ENCODE results near the gene LDAF1. TPM values are rescaled to one million over a fixed set of nuclear protein-coding genes. Genes with fewer than 3 reads are reported as not detected.

The LDAF1 gene
- total and polyA plus RNA-seq, 2 of the 8 experiments (the other 6 are each of a cell fraction or from before 2014, with no cell fraction given), result 32.4 to 34.2 TPM

DNA sequence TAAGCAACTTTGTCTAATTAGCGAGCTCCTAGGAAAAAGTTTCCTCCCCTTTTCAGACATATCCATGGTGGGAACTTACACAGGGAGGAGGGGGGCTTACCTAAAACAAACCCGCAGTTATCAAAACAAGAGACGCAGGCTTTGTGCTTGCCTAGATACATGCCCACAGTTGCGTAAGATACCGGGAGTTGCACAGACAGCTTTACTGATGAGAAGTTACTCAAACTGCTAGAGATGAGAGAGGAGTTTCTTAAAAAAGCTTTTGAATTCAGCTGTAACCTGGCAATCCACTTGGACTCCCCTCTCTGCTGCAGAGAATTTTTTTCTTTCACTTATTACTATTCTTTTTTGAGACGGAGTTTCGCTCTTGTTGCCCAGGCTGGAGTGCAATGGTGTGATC lies 59.7 kb downstream of the LDAF1 start:
- H2BK5ac ChIP-seq (ENCODE audit: low read depth, low read length), result no peak overlapping the region
- no peak overlapping the region for H3K56ac ChIP-seq (replicated peaks; ENCODE audit: insufficient read length, low read depth, low read length)
- no peaks in the 10 kb centered on the region for H3K36me3 ChIP-seq (ENCODE audit: control insufficient read depth in 2 of 4, insufficient read depth in 4 of 4, low read length in 3 of 4)
- no peaks in the 10 kb centered on the region for H3K79me2 ChIP-seq (ENCODE audit: control insufficient read depth in 1 of 2, insufficient read depth in 2 of 2, low read length in 2 of 2)
- no peak overlapping the region for H3K4me3 ChIP-seq (ENCODE audit: extremely low read depth in 1 of 4, insufficient read depth in 2 of 4, low read depth in 3 of 4, low read length in 4 of 4)
- H2BK20ac ChIP-seq (ENCODE audit: low read length), result no peak overlapping the region
- H3K14ac ChIP-seq (ENCODE audit: insufficient read length), result no peak overlapping the region
- H4K5ac ChIP-seq (ENCODE audit: insufficient read length, low read depth, low read length), result no peak overlapping the region
- ChIA-PET CTCF (ENCODE audit: partially characterized antibody) (interaction anchor here (0.6 kb wide), 1 partner anchor 343 kb away, joined by 3 read pairs; no protein-coding TSS in a partner anchor), POLR2A (ENCODE audit: partially characterized antibody) (no interaction called here)
- peaks cover 3 to 13% (median 9%) of the 10 kb centered on the region in 4 experiments; a peak in 6 of 7 replicates for H3K4me1 ChIP-seq (replicated peaks in 1 of 4; ENCODE audit: control insufficient read depth in 3 of 4, insufficient read depth in 4 of 4, low read length in 3 of 4)
- no peaks in the 10 kb centered on the region for H3K79me1 ChIP-seq (ENCODE audit: low read depth, low read length)
- no peak overlapping the region for H2BK120ac ChIP-seq (replicated peaks; ENCODE audit: low read depth, low read length)
- H3K18ac ChIP-seq (ENCODE audit: extremely low read depth, low read length), result no peak overlapping the region
- no peak overlapping the region for H2BK12ac ChIP-seq (ENCODE audit: low read depth, low read length)
- H4K20me1 ChIP-seq (replicated peaks in 1 of 2; ENCODE audit: control insufficient read depth in 1 of 2, insufficient read depth in 2 of 2, low read length in 2 of 2), result no peaks in the 10 kb centered on the region
- no peaks in the 10 kb centered on the region for H3K9me3 ChIP-seq (ENCODE audit: insufficient read depth in 2 of 2, low read depth in 1 of 2, low read length in 1 of 2)
- no peak for FAIRE-seq
- no peak overlapping the region for H3K4ac ChIP-seq (replicated peaks; ENCODE audit: insufficient read length, low read depth, low read length)
- no peak overlapping the region for H2BK15ac ChIP-seq (ENCODE audit: low read length)
- no peak for DNase-seq (ENCODE audit: low read depth in 1 of 2, low spot score in 2 of 2)
- H2AFZ ChIP-seq (ENCODE audit: low read length), result no peak overlapping the region; the same call in 1 of the 2 replicates
- WGBS, 2 experiments (ENCODE audit: extremely low coverage in 1 of 2, insufficient coverage in 1 of 2, insufficient read length in 1 of 2, insufficient replicate concordance in 2 of 2, low coverage in 1 of 2, low lambda C conversion rate in 2 of 2, missing lambda C conversion rate in 1 of 2), result 89% methylated on average over 7 of the region's 7 CpGs; no CpG with 5 or more reads in 1 of the 2 experiments
- H3K4me2 ChIP-seq (ENCODE audit: insufficient read depth in 1 of 2, low read depth in 2 of 2, low read length in 2 of 2), result no peak overlapping the region
- H4K8ac ChIP-seq (ENCODE audit: extremely low read depth, insufficient read depth, low read length), result no peak overlapping the region
- no peaks in the 10 kb centered on the region for H3K23me2 ChIP-seq (ENCODE audit: low read depth, low read length)
- no peak overlapping the region for H2AK5ac ChIP-seq (ENCODE audit: low read depth, low read length)
- no peak overlapping the region for H3K23ac ChIP-seq (ENCODE audit: insufficient read length)
- no peak overlapping the region for H3K27ac ChIP-seq (ENCODE audit: low read depth, low read length)
- H3K27me3 ChIP-seq (replicated peaks in 1 of 4; ENCODE audit: control insufficient read depth in 3 of 4, extremely low read depth in 1 of 4, insufficient read depth in 3 of 4, low read length in 3 of 4), result no peaks in the 10 kb centered on the region
- H3K9ac ChIP-seq (replicated peaks in 1 of 4; ENCODE audit: extremely low read depth in 1 of 4, low read depth in 3 of 4, low read length in 3 of 4), result no peak overlapping the region
- H4K91ac ChIP-seq (replicated peaks; ENCODE audit: insufficient read length, low read length), result no peak overlapping the region
- no peak for TF ChIP-seq TAF1 (IDR thresholded peaks at IDR 0.05; ENCODE audit: low read depth, low read length)
- no peak for TF ChIP-seq SP2 (IDR thresholded peaks at IDR 0.05; ENCODE audit: low read length)
- no peak for TF ChIP-seq TBP (IDR thresholded peaks at IDR 0.05; ENCODE audit: low read depth, low read length)
- no peak for TF ChIP-seq POLR2A (IDR thresholded peaks at IDR 0.05; ENCODE audit: control extremely low read depth in 1 of 2, low read depth in 2 of 2, low read length in 2 of 2)
- TF ChIP-seq NRF1 (IDR thresholded peaks at IDR 0.05; ENCODE audit: low read depth, low read length), result no peak
- TF ChIP-seq EZH2 (IDR thresholded peaks at IDR 0.05; ENCODE audit: low read depth, low read length, severe bottlenecking), result no peak
- no peak for TF ChIP-seq CHD2 (IDR thresholded peaks at IDR 0.05; ENCODE audit: low read length)
- TF ChIP-seq POU5F1 (IDR thresholded peaks at IDR 0.05; ENCODE audit: low read depth, low read length), result no peak
- TF ChIP-seq GTF2F1 (IDR thresholded peaks at IDR 0.05; ENCODE audit: borderline replicate concordance, low read depth, low read length), result no peak
- no peak for TF ChIP-seq GABPA (IDR thresholded peaks at IDR 0.05; ENCODE audit: borderline replicate concordance, insufficient read depth, low read length)
- TF ChIP-seq, protein P1, sequence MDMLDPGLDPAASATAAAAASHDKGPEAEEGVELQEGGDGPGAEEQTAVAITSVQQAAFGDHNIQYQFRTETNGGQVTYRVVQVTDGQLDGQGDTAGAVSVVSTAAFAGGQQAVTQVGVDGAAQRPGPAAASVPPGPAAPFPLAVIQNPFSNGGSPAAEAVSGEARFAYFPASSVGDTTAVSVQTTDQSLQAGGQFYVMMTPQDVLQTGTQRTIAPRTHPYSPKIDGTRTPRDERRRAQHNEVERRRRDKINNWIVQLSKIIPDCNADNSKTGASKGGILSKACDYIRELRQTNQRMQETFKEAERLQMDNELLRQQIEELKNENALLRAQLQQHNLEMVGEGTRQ (IDR thresholded peaks at IDR 0.05; ENCODE audit: low read length), result no peak
- TF ChIP-seq, protein P2, sequence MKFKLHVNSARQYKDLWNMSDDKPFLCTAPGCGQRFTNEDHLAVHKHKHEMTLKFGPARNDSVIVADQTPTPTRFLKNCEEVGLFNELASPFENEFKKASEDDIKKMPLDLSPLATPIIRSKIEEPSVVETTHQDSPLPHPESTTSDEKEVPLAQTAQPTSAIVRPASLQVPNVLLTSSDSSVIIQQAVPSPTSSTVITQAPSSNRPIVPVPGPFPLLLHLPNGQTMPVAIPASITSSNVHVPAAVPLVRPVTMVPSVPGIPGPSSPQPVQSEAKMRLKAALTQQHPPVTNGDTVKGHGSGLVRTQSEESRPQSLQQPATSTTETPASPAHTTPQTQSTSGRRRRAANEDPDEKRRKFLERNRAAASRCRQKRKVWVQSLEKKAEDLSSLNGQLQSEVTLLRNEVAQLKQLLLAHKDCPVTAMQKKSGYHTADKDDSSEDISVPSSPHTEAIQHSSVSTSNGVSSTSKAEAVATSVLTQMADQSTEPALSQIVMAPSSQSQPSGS (IDR thresholded peaks at IDR 0.05; ENCODE audit: low read length), result no peak
- TF ChIP-seq BCL11A (IDR thresholded peaks at IDR 0.05; ENCODE audit: low read depth in 2 of 2, low read length in 2 of 2), result no peak

Measured in H1 (cell line).